Activated naive CD4-positive, alpha-beta T cell treated with Interleukin-2 at 50 U/mL for 16 hours (primary cell): Measurements from ENCODE around the gene SGSM1.
A peak's percentile ranks its signal among the peaks of the same experiment; 100 is the strongest.
"Not testable (repeated sequence)": the region's sequence is repeated elsewhere in the genome, so short reads cannot be mapped to it uniquely, and the experiment has no call there.

Experiments
- DNase-seq: peaks from one replicate; pipeline ENCODE4 v3.0.0-alpha.2; 2020

SGSM1 gene

GRCh38 chr22:24901448-24901847 is 95.4 kb downstream of the SGSM1 start:
- DNase-seq = no peak

- DNase-seq = no peak
These were observed 99.9 kb downstream of the SGSM1 start for GRCh38 chr22:24905909-24906308.

- DNase-seq = not testable (repeated sequence)
These were observed 101.1 kb downstream of the SGSM1 start for GRCh38 chr22:24907101-24907500.

GRCh38 chr22:24920029-24920428 is 114.0 kb downstream of the SGSM1 start:
- no peak for DNase-seq

GRCh38 chr22:24925586-24926427 is 119.8 kb downstream of the SGSM1 start:
- no peak for DNase-seq

GRCh38 chr22:24926428-24926725 is 120.4 kb downstream of the SGSM1 start:
- DNase-seq = no peak

GRCh38 chr22:24926849-24927579 is 121.0 kb downstream of the SGSM1 start:
- DNase-seq = no peak

GRCh38 chr22:24928322-24928721 is 122.3 kb downstream of the SGSM1 start:
- DNase-seq = no peak

- no peak for DNase-seq
These were observed 124.7 kb downstream of the SGSM1 start for GRCh38 chr22:24930678-24931077.

GRCh38 chr22:24935771-24936483 is 129.9 kb downstream of the SGSM1 start:
- DNase-seq = no peak

GRCh38 chr22:24937114-24937513 is 131.1 kb downstream of the SGSM1 start:
- DNase-seq = no peak

GRCh38 chr22:24938741-24939341 is 132.8 kb downstream of the SGSM1 start:
- DNase-seq = peak; percentile 18

GRCh38 chr22:24942301-24942700 is 136.3 kb downstream of the SGSM1 start:
- DNase-seq = no peak

- DNase-seq = no peak
These were observed 138.4 kb downstream of the SGSM1 start for GRCh38 chr22:24944217-24944937.

- DNase-seq = no peak
These were observed 139.4 kb downstream of the SGSM1 start for GRCh38 chr22:24945430-24945829.

- no peak for DNase-seq
These were observed 141.4 kb downstream of the SGSM1 start for GRCh38 chr22:24947383-24947782.

GRCh38 chr22:24947881-24948280 is 141.9 kb downstream of the SGSM1 start:
- DNase-seq = no peak

- no peak for DNase-seq
These were observed 142.6 kb downstream of the SGSM1 start for GRCh38 chr22:24948356-24949202.

GRCh38 chr22:24950272-24950902 is 144.4 kb downstream of the SGSM1 start:
- no peak for DNase-seq

GRCh38 chr22:24951942-24952836 is 146.2 kb downstream of the SGSM1 start, which contains the start of gene KIAA1671:
TSS of gene KIAA1671 (plus strand) at chr22:24952716. CDS start at chr22:25028000, 75,284 bp downstream.
- peak; percentile 86 for DNase-seq
